DOHH2 (cell line): ENCODE results near the gene TAS2R46.
"Not testable (repeated sequence)": the region's sequence is repeated elsewhere in the genome, so short reads cannot be mapped to it uniquely, and the experiment has no call there.

Experiments used
- H3F3A ChIP-seq: fragments of 200-600 bp; sonication (generic), shearing (Covaris generic); 2 replicates; pipeline ENCODE4 v1.6.0; 2016; ENCODE audit warnings: antibody characterized with exemption, mild to moderate bottlenecking; ENCODE audit not compliant: control insufficient read depth, insufficient read depth
- H3K27ac ChIP-seq: fragments of 200-600 bp; sonication (generic); 2 replicates; pipeline ENCODE4 v1.5.1; 2014; ENCODE audit warnings: low read depth, mild to moderate bottlenecking, low read length, moderate library complexity
- H3K27me3 ChIP-seq: fragments of 200-600 bp; sonication (generic); 2 replicates; pipeline ENCODE4 v1.6.1; 2014; ENCODE audit warnings: mild to moderate bottlenecking, low read length, mixed read lengths; ENCODE audit not compliant: control insufficient read depth
- H3K36me3 ChIP-seq: fragments of 200-600 bp; sonication (generic); 2 replicates; pipeline ENCODE4 v1.6.1; 2014; ENCODE audit warnings: mild to moderate bottlenecking, low read length, moderate library complexity, mixed read lengths; ENCODE audit not compliant: control insufficient read depth
- H3K4me1 ChIP-seq: fragments of 200-600 bp; sonication (generic); 2 replicates; pipeline ENCODE4 v1.6.1; 2014; ENCODE audit warnings: mild to moderate bottlenecking, low read length, mixed read lengths; ENCODE audit not compliant: control insufficient read depth
- H3K4me2 ChIP-seq: fragments of 200-600 bp; sonication (generic); 2 replicates; pipeline ENCODE4 v1.6.0; 2014; ENCODE audit warnings: mild to moderate bottlenecking, low read length, moderate library complexity
- H3K4me3 ChIP-seq: fragments of 200-600 bp; sonication (generic); 2 replicates; pipeline ENCODE4 v1.5.1; 2014; ENCODE audit warnings: mild to moderate bottlenecking, low read length, mixed read lengths
- H3K79me2 ChIP-seq: fragments of 200-600 bp; sonication (generic); 2 replicates; pipeline ENCODE4 v1.6.1; 2014; ENCODE audit warnings: mild to moderate bottlenecking, low read length, mixed read lengths; ENCODE audit not compliant: control insufficient read depth
- H3K9me2 ChIP-seq: fragments of 200-600 bp; sonication (generic); replicated peaks from 2 replicates; pipeline ENCODE4 v1.6.1; 2014; ENCODE audit warnings: mild to moderate bottlenecking, low read length, mixed read lengths; ENCODE audit not compliant: control insufficient read depth
- H3K9me3 ChIP-seq: fragments of 200-600 bp; sonication (generic); 2 replicates; pipeline ENCODE4 v1.6.1; 2014; ENCODE audit warnings: antibody characterized with exemption, low read length, mixed read lengths; ENCODE audit not compliant: control insufficient read depth, insufficient read depth
- H4K20me1 ChIP-seq: fragments of 200-600 bp; sonication (generic); 2 replicates; pipeline ENCODE4 v1.6.0; 2014; ENCODE audit warnings: low read depth, mild to moderate bottlenecking, antibody characterized with exemption, low read length, moderate library complexity; ENCODE audit not compliant: control insufficient read depth, insufficient read depth
- EZH2phosphoT487 ChIP-seq: fragments of 200-600 bp; sonication (generic); IDR thresholded peaks from 2 replicates; pipeline ENCODE4 v1.6.1; 2017; ENCODE audit warnings: borderline replicate concordance, mild to moderate bottlenecking, antibody characterized with exemption, low read length, moderate library complexity, mixed read lengths
- TF ChIP-seq, protein P1 (sequence below): fragments of 200-600 bp; sonication (generic); IDR thresholded peaks from one replicate; pipeline ENCODE4 v1.5.1; 2014; ENCODE audit warnings: antibody characterized with exemption, mild to moderate bottlenecking, low read depth, low read length; ENCODE audit not compliant: poor library complexity, severe bottlenecking

TAS2R46 gene

DNA sequence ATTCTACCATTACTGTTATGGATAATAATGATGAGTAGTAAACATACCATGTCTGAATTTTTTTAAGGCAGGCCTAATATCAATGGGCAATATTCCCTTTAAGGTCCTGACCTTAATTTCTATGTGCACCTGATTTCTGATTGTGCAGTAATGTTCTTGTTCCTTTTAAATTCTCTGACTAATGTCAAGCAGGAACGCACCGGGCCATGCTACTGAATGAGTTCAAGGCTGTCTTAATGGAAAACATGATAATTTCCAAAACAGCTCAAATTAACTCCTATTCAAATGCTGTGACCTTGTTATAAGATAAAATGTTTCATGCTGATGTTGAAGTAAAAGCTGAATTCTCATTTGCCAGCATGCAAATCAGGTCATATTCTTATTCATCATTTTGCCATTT, 6.8 kb downstream of the TAS2R46 start:
- Histone ChIP-seq H3K4me1 (no peaks in the 10 kb centered on the region), H3K4me2 (no peak overlapping the region), H3F3A (no peaks in the 10 kb centered on the region), H3K9me2 (no peaks in the 10 kb centered on the region), H3K36me3 (no peaks in the 10 kb centered on the region), H3K4me3 (no peak overlapping the region), H3K79me2 (no peaks in the 10 kb centered on the region), H3K27me3 (no peaks in the 10 kb centered on the region), H4K20me1 (no peaks in the 10 kb centered on the region), H3K27ac (no peak overlapping the region), H3K9me3 (peaks cover 4% of the 10 kb centered on the region; the same call in 1 of the 2 replicates)
- TF ChIP-seq EZH2phosphoT487, result no peak
- TF ChIP-seq, protein P1, sequence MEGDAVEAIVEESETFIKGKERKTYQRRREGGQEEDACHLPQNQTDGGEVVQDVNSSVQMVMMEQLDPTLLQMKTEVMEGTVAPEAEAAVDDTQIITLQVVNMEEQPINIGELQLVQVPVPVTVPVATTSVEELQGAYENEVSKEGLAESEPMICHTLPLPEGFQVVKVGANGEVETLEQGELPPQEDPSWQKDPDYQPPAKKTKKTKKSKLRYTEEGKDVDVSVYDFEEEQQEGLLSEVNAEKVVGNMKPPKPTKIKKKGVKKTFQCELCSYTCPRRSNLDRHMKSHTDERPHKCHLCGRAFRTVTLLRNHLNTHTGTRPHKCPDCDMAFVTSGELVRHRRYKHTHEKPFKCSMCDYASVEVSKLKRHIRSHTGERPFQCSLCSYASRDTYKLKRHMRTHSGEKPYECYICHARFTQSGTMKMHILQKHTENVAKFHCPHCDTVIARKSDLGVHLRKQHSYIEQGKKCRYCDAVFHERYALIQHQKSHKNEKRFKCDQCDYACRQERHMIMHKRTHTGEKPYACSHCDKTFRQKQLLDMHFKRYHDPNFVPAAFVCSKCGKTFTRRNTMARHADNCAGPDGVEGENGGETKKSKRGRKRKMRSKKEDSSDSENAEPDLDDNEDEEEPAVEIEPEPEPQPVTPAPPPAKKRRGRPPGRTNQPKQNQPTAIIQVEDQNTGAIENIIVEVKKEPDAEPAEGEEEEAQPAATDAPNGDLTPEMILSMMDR, result no peak

DNA sequence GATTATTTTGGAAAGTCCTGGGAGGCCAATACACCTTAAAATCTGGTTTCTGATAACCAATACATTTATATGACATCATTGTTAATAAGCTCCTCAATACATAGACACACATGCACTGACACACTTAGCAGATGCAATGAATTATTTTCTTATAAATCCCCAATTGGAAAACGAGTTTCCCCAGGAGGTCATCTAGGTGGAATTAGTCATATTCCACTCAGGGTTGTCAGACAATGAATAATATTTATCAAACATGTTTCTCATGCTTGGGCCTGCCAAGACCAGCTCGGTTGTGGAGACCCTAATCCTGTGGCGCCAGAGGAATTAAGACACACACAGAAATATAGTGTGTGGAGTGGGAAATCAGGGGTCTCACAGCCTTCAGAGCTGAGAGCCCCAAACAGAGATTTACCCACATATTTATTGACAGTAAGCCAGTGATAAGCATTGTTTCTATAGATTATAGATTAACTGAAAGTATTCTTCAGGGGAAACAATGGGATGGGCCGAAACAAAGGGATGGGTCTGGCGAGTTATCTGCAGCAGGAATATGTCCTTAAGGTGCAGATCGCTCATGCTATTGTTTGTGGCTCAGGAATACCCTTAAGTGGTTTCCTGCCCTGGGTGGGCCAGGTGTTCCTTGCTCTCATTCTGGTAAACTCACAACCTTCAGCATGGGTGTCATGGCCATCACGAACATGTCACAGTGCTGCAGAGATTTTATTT, 12.1 kb downstream of the TAS2R46 start:
- H3K9me2 ChIP-seq, H3K4me1 ChIP-seq, H3K4me2 ChIP-seq, H4K20me1 ChIP-seq, H3K4me3 ChIP-seq, H3K36me3 ChIP-seq, H3K79me2 ChIP-seq, H3K27me3 ChIP-seq, H3K9me3 ChIP-seq, H3F3A ChIP-seq, H3K27ac ChIP-seq: not testable (repeated sequence)

DNA sequence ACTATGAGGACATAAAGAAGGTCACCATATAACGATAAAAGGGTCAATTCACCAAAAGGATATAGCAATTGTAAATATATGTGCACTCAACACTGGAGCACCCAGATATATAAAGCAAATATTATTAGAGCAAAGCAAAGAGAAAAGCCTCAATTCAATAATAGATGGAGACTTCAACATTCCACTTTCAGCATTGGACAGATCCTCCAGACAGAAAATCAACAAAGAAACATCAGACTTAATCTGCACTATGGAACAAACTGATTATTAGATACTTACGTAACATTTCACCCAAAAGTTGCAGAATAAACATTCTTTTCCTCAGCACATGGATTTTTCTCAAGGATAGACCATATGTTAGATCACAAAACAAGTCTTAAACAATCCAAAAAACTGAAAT, 20.7 kb downstream of the TAS2R46 start:
- not testable (repeated sequence) for H3K27me3 ChIP-seq, H3K9me2 ChIP-seq, H3K27ac ChIP-seq, H3F3A ChIP-seq, H3K9me3 ChIP-seq, H3K79me2 ChIP-seq, H3K4me2 ChIP-seq, H3K4me1 ChIP-seq, H3K4me3 ChIP-seq, H4K20me1 ChIP-seq, H3K36me3 ChIP-seq

DNA sequence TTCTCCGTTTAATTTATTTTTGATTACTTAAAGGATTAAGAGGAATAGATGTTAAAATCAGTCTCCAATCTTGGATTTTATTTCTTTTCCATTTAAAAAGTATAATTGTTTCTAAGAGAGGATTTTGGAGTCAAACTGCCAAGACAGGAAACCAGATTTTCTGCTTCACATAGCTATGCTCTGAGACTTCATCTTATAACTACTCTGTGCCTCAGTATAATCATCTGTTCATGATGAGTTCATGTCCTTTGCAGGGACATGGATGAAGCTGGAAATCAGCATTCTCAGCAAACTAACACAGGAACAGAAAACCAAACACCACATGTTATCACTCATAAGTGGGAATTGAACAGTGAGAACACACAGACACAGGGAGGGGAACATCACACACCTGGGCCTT, 21.9 kb downstream of the TAS2R46 start:
- H3K27ac ChIP-seq, result no peak overlapping the region
- H3K27me3 ChIP-seq, result no peaks in the 10 kb centered on the region
- no peak overlapping the region for H3K4me2 ChIP-seq
- H3K4me1 ChIP-seq, result no peaks in the 10 kb centered on the region
- H3K9me3 ChIP-seq, result no peaks in the 10 kb centered on the region
- TF ChIP-seq EZH2phosphoT487, result no peak
- TF ChIP-seq, protein P1, result no peak
- no peaks in the 10 kb centered on the region for H4K20me1 ChIP-seq
- H3F3A ChIP-seq, result no peaks in the 10 kb centered on the region
- H3K9me2 ChIP-seq, result no peaks in the 10 kb centered on the region
- H3K36me3 ChIP-seq, result no peaks in the 10 kb centered on the region
- no peak overlapping the region for H3K4me3 ChIP-seq
- no peaks in the 10 kb centered on the region for H3K79me2 ChIP-seq
